Stimulated activated CD4-positive, alpha-beta T cell treated with anti-CD3 and anti-CD28 coated beads, Interleukin-15, amount 100 ng/mL, for 24 hours (primary cell): ENCODE data around the gene CPEB1.

Experiments
- DNase-seq: peaks from one replicate; pipeline ENCODE4 v3.0.0-alpha.2; 2020

CPEB1 gene

DNA sequence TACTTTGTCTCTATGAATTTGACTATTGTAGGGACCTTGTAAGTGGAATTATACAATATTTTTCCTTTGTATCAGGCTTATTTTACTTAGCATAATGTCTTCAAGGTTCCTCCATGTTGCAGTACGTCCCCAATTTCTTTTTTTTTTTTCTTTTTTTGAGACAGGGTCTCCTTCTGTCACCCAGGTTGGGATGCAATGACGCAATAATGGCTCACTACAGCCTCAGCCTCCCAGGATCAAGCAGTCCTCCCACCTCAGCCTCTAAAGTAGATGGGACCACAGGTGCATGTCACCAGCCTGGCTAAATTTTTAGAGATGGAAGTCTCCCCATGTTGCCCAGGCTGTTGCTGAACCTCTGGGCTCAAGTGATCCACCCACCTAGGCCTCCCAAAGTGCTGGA, 66.5 kb downstream of the CPEB1 start:
- no peak for DNase-seq

DNA sequence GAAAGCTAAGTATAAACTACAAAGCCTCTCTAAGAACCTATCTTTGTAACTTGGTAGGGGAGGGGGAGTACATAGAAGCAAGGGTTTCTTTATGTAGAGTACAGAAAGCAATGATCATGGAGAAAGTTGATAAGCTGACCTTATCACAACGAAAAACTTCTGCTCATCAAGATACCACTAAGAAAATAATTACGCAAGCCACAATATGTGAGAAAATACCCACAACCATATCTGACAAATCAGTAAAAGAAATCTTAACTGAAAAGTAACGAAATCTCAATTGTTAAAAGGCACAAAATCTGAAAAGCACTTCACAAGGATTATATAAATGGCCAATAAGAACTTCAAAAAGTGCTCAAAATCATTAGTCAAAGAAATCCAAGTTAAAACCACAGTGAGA, 71.8 kb downstream of the CPEB1 start:
- no peak for DNase-seq

DNA sequence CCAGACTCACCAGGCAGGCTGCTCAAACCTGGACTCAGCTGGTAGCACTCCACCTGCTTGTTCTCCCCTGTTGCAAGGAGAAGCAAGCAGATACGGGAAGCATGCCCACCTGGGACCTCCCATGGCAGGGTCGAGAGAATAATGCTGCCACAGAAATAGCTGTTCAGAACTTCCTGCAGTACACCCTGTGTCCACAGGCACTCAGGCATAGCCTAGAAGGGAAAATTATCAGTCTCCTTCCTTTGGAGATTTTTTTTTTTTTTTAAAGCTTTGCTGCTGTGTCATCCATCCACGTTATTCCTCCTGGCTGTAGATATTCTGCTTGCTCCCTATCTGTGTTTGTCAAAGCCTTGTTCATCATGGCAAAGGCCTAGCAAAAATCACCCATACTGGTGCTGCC, 74.2 kb downstream of the CPEB1 start:
- no peak for DNase-seq

DNA sequence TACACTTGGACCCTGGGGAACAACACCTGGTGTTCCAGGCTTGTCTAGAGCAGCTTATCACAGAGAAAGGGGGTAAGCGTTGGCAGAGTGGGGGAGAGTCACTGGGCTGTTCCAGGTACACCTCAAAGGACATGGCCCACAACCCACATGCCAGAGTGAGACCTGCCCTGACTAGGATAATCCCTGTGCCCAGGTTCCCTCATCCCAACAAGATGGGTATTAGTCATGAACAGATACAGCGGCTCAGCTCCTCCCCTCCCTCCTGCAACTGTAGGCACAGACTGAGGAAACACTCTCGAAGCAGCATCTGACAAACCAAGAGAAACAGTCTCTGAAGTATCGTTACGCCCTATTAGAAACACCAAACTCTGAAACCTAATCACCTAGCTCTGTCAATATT, 74.9 kb downstream of the CPEB1 start:
- DNase-seq: no peak

DNA sequence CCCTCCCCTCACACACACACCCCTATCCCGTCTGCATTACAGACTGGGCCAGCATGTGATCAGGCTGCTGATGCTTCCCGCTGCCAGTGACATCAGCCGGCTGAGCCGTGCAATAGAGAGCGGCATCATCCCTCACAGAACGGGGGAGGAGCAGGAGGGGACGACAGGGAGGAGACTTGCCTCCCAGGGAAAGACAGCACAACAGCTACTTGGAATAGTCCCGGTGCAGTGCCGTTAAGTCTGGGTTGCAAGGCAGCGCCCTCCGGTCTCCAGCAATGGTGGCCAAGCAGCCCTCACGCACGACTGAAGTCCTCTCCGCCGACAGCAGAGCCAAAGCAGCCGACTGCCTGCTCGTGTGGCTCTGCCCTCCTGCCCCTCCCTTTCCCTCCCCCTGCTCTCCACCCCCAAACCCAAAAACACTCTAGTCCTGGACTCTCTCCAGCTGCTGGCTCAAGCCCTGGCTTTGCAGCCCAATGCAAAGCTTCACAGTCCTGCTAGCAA, 75.4 kb downstream of the CPEB1 start:
- DNase-seq: no peak

DNA sequence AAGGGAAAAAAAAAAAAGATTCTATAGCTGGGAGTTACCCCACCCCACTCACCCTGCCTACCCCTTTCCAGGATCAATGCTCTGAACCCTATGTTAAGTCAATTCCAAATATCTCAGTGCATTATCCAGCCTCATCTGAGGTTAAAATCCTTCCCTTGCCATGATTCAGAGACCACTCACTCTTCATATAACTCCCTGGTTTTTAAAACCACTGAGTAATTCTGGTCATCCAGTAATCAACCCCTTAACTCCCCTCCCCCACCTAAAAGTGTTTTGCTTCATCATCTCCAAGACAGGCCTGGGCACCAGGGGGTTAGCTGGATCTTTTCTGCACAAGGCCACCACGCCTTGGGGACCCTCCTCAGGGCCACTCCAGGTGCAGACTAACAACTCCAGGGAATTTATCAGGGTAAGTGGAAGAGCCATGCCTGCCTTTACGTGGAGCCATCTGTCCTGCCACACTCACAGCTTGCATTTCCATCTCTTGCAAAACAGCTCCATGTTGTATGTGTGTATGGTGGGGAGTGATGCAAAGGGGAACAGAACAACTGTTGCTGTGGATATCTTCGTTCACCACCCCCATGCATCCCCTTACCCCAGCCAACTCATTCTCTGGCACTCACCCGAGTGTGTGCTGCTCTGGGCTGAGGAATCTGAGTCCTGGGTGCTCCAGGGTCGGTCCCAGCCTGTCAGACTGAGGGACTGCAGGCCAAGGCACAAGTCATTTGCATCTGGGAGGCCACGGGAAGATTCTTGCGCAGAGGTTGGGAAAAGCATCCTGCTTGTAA, 76.2 kb downstream of the CPEB1 start:
- no peak for DNase-seq

DNA sequence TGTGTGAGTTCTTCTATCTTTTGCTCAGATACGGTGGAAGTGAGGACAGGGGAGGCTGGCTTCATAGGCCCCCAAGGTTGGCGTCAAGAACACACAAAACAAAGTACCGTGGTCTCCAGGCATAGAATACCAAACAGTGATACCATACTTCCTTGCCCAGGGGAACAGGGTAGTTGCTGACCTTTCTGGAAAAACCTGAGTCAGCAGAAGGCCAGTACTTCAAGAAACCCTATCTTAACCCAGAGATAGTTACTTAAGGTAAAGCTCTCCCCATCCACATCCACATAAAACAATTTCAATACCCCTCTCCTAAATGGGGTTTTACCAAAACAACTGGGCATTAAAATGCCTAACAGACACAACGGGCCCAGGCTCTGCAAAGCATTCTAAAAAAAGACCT, 77.3 kb downstream of the CPEB1 start:
- DNase-seq: no peak

DNA sequence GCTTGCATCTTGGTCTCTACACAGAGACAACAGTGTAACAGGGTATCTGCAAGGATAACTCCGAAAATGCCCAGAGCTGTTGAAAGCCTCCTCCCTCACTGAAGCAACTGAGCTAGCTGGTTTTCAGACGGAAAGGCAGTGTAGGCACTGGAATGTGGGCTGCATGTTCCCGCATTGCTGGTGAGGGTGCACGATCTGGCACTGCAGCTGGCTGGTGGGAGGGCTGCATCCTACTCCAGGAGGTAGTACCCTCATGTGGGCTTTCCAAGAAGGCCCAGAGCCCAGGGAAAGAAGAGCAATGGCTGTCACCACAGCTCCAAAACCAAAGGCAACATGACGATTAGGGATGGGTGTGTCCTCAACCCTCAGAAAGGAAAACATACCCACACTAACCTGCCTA, 78.2 kb downstream of the CPEB1 start:
- no peak for DNase-seq

DNA sequence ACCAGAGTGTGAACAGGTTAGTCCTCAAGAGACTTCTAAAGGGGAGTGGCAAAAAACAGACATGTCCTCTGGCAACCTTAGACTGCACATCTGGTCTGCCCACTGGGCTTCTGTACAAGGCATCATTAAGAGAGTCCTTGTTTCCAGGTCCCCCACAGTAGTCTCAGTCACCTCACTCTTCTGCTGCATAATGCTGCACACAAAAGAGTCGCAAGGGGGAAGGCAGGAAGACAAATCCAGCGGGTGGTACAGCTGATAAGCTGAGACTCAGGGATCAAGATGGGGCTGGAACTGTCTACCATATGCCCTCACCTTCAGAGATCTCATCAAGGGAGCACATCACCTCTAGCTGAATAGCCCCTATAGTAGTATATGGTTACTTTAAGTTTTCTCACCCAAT, 79.5 kb downstream of the CPEB1 start:
- DNase-seq: no peak

DNA sequence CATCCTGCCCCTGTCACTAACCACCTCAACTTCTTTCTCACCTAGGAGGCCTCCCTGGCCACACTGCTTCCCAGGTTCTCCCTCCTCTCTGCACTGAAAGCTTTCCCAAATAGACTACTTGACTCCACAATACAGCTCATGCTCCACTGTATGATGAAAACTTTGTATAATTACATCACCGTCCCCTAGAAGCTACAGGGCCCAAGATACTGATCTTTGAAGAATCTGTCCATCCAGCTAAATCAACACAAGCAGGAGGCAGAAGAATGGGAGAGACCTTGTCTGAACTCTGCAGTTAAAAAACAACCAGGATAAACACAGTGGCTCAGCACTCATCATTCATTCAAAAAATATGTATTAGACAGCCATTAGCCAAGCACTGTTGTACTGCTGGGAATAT, 80.5 kb downstream of the CPEB1 start:
- DNase-seq: no peak

DNA sequence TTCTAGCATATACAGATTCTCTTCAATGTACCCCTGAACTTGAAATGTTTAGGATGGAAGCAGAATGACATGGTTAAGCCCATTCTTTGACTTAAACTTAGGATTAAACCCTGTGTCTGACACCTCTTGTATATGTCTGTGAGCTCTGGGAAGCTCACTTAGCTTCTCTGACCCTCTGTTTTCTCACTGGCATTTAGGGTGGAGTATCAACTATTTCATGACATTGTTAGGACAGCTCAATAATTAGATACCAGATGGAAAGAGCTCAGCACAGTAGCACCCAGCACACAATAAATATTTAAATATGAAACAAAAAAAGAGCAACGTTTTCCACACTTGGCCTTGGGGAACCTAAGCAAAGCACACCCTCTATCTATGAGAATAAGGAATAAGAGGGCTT, 88.7 kb downstream of the CPEB1 start:
- no peak for DNase-seq

DNA sequence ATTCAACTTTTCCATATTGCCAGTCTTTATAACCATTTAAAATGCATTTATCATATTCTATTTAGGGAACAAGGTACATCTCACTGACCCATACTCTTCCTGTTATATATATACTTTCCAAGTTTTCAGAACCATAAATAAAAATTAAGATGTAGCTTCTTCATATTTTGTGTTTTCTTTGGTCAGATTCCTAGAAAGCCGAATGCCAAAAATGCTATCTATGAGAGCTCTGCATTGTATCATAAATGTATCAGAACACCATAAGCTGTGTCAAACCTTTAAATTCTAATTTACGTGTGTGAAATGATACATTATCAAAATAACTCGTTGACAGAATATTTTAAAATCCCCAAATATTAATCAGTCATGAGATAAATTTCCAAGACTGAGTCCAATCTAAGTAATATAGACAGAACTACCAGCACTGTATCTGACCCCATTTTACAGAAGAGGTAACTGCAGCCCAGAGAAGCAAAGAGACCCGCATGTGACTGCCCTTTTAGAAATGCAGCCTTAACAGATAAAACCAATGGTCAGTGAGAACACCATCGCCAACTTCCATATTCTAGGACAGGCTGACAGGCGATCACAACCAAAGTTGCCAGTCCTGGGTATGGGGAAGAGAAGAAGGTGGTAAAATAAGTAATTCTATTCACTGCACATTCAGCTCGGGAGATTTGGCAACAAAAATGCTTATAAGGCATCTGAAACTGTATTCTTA, 90.7 kb downstream of the CPEB1 start:
- DNase-seq: no peak

DNA sequence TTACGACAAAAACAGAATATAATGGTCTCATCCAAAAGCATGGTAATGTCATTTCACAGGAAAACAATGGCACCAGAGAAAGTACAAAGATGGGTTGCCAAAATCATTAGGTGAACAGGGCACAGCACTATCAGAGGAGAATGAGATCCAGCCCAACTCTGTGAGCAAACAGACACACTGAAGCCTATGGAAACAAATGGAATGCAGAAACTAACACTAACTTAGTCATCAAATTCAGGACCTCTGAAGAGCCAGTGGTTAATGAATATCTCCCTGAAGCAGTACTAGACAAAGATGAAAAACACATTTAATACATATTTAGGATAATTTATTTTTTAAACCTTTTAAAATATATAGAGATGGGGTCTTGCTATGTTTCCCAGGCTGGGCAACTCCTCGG, 92.3 kb downstream of the CPEB1 start:
- no peak for DNase-seq

DNA sequence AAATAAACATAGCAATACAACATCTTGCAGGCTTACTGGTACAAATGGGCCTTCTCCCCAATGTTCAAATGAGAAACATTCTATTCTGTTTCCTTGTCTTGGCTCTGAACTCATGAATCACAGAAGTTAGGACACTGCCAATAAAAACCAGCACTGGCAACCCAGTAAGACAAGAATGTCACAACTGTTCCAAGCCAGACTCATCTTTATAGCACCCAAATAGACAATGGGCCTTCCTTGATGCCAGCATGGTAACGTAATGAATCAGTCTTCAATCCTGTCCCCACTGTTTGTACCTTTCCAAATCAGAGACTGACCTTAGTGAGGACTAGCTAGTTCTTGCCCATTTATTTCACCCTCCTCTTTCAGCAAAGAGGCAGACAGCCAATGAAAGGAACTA, 92.8 kb downstream of the CPEB1 start:
- no peak for DNase-seq

DNA sequence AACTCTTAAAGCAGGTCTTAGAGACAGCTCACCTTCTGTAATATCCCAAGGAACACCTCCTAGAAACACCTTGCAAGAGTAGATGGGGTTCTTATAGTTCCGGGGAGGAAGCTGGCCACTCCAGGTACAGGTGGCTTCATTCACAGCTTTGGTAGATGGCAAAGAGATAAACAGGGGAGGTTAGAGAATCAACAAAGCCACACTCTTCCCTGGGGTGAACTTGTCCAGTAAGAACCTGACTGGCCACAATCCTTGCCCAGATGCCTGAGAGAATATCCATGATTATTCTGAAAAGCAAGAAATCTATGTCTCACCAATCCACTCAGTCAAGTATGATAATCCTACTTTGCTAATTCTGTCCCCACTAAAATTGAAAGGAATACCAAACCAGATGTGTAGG, 93.3 kb downstream of the CPEB1 start:
- DNase-seq: no peak

DNA sequence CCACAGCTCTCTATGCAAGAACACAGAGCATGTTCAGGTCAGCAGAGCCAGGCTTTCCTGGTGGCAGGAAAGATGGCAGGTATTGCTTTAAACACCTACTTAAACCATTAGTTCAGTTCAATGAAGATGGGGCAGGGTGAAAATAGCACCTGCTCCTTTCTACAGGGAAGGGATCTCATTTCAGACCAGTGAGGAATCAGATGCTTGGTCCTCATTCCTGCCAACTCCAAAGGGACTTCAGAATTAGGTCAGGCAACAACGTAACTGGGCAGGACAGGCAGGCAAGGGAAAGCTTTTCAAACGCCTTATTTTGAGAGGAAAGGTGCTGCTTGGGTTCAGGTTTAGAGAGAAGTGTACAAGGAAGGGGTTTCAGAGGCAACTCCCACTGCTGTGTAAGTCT, 94.3 kb downstream of the CPEB1 start:
- DNase-seq: no peak

DNA sequence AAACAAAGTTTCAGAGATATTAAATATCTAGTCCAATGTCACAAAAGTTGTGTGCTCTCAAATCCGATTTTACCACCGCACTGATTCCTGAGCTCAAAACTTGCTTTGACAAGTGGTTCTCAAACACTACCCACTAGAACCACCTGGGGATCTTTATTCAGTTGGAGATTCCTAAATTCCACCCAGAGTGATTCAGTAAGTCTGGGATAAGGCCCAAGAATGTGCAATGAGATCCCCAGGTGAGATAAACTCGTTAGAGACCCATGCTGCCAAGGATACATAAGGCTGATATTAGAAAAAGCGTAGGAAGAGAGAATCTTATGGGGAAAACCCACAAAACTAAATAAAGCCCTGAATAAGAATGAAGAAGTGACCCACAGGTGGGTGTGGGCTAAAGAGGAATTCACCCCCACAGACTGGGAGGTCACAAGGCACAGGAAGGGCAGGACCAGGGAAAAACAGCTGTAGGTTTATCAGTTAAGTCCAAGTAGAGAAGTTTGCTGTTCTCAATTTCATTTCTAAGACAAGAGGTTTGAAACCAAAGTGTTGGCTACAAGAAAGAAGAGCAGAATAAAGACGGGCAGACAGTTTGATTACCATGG, 95.4 kb downstream of the CPEB1 start:
- DNase-seq: no peak

DNA sequence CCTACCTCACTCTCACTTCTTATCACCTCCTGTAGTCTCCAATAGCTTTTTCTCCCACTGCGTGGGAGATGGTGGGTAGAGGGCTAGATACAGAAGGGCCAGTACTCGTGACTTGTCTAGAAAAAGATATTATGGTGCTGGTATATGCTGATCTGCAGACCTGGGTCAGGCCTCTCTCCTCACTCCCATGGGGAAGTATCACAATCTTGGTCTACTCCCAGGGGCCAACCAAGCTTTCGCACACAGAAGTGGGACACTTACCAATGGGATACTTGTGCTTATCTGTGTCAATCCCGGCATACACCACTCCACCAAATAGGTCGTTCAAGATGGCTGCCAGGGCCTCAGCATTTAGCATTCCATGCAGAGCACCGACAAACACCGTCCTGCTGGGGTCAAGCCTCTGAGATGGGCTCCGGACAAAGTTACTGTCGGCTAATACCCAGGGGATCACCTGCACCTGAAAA, 97.9 kb downstream of the CPEB1 start:
- no peak for DNase-seq

DNA sequence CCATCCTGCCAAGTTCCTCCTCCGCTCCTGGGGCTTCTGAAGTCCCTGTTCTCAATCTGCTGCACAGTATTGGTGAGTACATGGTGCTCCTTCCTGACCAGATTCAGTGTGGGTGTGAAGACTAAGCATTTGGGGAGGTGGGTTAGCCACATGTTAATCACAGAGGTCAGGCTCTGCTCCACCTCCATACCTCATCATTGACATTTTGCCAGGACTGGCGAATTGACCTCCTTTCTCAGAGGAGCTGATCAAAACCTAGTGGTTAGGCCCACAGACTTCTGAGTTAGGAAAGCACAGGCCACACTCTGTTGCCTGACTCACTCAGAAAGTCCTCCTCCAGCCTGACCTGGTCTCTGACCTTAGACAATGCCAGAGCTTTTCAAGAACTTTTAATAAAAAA, 98.5 kb downstream of the CPEB1 start:
- peak; percentile 27 for DNase-seq

DNA sequence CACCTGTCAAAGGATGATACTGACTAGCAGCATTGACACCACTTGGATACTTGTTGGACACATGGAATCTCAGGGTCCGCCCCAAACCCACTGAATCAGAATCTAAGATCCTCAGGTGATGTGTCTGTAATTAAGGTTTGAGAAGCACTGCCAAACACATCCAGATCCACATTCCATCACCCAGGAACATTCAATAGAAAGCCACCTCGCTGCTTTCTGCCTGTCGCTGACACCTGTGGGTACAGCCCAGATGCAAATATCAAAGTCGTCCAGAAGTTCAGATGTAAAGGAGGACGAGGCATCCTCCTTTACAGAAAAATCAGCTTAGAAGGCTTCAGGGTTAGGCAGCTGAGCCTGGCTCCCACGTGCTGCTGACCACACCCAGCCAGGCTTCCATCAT, 101.7 kb downstream of the CPEB1 start:
- DNase-seq: no peak

DNA sequence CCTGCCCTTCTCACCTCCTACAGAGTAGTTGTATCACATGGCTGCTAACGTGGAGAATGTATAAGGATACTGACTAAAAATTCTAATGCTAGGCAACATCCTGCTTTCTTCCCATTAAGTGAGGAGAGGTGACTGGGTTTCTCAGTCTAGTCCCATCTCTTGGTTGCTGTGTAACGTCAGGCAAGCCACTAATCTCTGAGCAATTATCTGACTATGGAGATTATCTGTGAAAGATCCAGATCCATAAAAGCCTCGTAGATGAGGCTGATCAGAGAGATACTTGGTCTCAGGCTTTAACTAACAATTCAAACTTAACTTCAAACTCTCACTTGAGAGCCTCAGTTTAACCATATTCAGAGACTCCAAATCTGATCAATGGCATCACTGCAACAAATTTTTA, 102.2 kb downstream of the CPEB1 start:
- DNase-seq: no peak

DNA sequence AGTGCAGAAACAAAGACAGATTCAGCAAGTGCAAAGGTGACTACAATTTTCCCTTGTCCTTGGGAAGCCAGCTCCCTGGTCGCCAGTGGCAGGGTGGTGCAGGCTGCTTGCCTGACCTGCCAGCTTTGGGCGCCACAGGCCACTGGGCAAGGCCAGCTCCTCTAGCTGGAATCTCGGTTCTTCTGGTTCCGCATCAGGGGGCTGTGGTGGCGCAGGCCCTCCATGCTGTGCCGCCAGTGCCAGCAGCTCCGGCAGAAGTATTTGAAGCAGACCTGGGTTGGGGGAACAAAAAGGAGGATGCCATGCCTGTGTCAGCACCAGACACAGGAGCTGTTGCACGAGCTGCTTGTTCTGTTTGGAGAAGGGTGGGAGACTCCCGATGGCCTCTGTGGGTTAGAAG, 102.7 kb downstream of the CPEB1 start:
- DNase-seq: no peak

DNA sequence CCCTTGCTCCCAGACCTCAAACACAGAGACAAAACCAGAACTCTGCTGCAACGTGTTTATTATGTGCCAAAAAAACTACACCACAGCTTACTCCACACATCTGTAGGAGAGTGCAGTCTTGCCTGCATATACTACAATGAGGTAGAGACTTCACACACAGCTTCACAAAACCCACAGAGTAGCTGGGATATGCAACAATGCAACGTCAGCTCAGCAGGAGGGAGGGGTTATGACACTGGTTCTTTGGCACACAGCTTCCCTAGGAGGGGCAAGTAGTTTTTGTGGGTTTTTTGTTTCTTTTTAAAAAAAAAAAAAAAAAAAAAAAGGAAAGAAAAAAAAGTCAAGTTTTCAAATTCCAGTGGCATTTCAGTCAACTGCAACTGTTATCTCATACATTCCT, 104.0 kb downstream of the CPEB1 start:
- no peak for DNase-seq

DNA sequence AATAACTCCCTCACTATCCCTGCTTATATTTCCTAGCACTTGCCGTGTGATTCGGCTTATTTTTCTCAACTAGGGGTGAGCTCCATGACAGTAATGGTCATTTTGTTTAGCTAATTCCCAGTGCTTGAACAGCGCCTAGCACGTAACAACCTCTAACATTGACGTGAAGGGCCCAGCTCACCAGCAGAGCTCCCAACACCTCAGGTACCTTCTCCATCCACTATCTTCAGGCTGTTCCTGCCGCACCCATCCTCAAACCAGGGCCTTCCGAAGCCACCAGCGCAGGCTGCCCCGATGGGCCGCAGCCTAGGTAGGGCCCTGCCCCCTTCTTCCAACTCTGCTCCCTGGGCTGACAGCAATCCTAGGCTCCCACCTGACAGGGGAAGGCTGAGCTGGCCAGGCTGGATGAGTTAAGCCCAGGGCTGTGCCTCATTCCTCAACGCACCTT, 106.2 kb downstream of the CPEB1 start:
- DNase-seq: peak; percentile 13
